ENCODE data around the gene ZNF774.
"Not testable (repeated sequence)": the region's sequence is repeated elsewhere in the genome, so short reads cannot be mapped to it uniquely, and the experiment has no call there.

Gene ZNF774

DNA sequence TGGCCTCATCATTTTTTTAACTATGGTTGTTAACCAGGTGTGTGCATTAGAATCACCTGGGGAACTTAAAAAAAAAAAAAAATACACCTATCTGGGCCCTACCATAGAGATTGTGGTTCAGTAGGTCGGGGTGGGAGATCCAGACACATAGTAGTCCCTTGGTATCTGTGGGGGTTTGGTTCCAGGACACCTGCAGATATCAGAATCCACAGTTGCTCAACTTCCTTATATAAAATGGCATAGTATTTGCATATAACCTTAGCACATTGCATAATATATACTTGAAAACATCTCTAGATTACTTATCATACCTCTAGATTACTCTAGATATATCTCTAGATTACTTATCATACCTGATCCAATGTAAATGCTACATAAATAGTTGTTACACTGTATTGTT lies 41.0 kb downstream of the ZNF774 start:
- DNase-seq, result no peak

DNA sequence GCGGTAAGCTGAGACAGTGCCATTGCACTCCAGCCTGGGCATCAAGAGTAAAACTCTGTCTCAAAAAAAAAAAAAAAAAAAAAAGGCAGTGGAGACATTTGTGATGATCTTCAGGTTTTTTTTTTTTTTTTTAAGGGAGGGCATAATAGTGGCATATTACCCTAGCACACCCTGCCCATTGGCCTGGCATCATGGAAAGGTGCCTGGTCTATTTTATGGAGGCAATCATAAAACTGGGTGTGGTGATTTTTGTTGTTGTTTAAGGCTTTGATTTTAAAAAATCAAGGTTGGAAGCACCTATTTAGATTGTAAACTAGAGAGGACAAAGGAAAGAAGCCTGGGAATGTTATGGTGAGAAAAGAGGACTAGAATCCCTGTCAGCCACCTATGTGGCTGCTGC lies 42.0 kb downstream of the ZNF774 start:
- no peak for DNase-seq

DNA sequence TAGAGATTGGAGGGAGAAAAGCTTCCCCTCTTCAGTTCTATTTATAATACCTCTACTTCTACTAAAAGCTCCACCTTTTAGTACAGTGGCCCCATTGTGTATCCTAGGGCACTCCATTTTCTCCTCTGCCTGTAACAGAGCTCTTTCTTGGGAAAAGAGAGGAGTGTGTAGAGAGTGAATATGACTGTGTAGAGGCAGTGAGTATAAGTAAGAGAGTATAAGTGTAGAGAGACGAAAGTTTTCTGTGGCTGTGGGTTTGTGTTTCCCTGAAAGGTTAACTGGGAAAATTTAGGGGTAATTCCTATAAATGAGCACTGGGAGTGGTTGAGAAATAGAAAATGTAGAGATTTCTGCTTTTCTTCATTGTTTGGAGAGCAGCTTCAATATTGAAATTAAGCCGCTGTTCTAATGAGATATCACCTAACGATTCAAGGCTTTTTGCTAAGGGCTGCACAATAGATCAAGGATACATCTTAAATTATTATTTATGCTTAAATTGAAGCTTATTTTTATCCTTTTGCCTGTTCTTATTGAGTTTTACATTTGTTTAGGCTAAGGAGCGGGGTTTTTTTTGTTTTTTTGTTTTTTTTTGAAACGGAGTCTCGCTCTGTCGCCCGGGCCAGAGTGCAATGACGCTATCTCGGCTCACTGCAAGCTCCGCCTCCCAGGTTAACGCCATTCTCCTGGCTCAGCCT lies 42.8 kb downstream of the ZNF774 start:
- DNase-seq, result no peak

DNA sequence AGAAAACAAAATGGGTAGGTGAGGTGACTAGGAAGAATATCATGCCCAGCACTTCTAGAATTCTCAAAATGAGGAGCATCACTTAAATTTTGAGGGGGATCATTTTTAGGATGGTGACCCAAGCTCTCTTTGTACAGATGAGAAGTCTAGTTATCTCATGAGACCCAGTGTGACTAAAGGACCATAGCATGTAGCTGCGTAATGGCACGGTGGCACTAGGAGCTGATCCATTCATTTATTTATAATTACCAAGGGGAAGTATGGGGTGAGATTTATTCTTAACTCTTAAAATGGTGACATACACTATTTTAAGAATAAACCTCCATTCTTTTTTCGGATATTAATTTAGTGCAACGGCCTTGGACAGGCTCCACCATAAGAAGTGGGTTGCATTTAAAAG lies 44.2 kb downstream of the ZNF774 start:
- DNase-seq, result no peak

DNA sequence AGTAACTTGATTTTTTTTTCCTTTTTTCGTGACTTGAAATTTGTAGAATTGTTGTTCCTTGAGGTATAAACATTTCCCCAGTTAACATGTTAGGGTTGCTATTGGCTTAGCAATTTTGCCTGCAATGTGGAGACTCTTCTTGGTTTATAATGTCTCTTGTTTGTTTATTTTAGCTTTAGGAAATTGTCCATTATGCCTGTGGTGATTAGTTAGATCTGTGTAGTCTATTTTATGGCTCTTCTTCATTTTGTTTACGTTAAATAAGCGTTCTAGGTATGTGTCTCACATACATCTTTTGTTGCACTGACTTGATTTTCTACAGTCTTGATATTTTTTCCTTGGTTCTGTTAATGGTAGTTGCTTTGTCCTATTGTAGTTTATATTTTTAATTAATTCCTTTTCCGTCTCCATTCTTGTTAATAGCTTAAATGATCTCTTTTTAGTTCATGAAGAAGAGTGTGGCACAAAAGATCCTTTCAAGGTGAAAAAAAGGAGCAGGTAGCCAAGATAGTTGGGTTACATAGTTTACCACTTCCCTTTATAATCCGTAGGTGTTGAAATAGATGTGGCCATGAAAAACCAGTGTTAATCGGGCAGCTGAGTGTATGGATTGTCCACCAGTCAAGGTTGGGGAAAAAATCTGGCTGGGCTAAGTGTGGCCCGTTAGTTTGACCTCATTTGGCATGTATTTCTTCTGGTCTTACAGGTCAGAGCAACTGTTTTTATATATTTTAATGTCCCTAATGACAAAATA lies 48.1 kb downstream of the ZNF774 start:
- DNase-seq, result no peak

DNA sequence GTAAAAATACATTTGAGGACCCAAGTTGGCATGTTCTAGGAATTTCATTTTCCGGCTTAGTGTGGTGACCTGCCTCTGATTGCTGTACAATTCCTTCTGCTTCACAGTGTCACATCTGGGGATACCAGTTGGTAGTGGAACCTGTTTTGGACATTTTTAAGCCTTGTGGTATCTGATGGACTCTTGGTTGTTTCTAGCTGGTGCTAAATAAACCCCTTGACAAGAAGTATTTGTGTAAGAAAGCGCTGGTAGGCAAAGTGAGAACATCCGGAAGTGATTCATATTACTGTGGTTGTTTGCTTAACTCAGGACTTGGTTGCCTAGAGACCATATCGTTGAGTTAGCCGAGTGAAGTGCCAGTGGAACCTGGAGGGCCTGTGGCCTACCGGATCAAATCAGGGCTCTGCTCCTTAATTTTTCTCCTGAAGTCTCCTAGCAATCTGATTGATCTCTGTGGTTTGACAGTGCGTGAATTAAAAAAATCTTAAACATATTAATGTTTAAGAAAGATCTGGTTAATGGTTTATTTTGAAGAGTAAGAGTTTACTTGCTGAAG lies 48.8 kb downstream of the ZNF774 start:
- peak; percentile 94 for DNase-seq

DNA sequence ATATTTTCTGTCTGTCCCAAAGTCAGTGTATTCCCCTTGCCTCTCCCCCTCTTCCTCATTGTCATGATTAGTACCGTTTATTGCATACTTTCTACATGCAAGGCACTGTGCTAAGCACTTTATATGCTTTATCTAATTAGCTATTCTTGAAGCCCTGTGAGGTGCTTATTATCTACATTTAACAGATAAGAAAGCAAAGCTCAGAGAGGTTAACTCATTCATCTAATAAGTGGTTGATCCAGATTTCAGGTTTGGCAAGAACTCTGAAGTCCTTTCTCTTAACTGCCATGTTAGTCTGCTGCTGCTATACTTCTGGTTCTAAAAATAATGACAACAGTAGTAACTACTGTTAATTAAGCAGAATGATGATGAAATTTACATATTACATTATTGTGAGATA lies 49.4 kb downstream of the ZNF774 start:
- peak; percentile 11 for DNase-seq

DNA sequence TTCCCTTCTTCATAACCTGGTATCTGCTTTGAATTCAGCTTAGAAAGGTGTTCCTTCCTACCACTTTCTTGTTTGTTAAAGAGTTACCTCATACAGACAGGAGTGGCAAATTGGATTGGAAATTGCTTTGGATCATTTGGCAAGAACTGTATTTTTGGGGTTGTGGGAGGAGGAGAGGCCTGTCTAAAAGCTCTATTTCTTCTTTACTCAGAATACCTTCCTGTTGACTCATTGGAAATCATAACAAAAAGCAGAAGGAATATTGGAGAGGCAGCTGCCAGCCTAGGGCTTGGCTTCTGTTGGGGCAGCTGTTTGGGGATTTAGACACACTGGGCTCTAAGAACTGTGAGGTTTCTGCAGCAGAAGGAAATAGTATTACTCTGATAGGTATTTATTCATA lies 50.1 kb downstream of the ZNF774 start:
- DNase-seq, result peak; percentile 12

DNA sequence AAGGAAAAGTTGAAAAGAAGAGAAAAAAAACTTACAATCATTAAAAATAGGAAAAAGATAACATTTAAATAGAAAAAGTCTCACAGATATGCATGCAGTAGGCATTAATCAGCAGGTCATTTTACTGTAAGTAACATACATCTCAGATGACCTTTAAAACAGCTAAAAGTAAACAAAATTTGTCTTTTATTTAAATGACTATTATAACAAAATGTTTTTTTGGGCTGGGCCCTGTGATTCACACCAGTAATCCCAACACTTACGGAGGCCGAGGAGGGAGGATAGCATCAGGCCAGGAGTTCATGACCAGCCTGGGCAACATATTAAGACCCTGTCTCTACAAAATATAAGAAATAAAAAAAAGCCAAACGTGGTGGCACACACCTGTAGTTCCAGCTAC lies 50.7 kb downstream of the ZNF774 start:
- no peak for DNase-seq

DNA sequence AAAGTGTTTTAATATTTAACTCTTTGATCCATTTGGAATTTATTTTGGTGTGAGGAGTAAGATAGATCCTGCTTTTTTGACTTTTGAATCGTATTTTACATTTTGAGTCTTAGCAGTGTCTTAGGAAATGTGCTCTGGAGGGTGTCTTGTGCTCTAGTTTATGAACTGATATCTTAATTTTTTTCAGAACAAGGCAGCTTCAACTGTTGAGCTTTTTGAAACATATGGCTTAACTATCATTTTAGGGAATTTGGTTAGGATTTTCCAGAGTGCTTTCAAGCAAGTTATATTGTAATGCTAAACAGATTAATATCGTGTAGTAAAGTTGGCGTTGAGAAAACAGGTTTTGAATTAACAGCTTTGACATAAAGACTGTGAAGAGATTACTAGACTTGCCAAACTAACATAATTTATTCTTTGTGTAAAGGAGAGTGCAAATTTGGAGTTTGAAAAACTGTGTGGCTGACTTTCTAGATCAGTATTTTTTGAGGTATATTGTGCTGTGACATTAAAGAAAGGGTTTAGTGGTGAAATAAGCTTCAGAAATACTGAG lies 53.0 kb downstream of the ZNF774 start:
- DNase-seq, result no peak

DNA sequence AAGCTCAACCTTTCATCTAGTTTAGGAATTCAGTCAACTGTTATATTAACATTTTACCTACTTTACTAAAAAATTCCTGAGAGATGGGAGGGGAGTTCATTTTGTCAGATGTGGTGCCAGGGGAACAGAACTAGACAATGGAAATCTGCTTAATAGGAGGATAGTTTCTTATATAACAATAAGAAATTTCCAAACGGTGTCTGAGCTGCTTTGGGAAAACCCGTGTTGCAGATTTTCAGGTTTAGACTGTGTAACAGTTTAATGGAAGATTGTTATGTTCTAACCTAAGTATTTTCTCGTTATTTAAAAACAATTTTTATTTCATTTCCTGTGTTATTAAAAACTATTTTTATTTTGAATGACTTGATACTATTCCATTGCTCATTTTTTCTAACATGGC lies 55.3 kb downstream of the ZNF774 start:
- DNase-seq, result no peak

DNA sequence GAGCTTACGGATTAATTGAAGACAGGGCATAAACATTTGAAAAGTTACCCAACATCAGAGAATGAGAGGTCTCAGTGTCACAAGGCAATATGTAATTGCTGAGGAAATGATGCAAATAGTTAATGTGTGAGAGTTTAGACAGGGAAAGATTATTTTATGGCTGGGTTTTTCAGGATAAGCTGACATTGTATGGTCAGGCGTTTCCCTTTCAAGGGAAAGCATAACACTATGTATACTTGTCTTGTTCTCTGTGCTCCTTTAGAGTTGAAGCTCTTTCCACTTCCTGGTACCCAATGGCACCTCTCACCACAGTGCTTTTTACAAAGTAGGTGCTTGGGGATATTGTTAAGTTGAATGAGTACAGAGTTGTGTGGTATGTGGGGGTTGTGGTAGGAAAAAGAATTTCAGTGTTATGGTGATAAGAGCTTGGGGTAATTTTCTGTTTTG lies 55.8 kb downstream of the ZNF774 start:
- no peak for DNase-seq

DNA sequence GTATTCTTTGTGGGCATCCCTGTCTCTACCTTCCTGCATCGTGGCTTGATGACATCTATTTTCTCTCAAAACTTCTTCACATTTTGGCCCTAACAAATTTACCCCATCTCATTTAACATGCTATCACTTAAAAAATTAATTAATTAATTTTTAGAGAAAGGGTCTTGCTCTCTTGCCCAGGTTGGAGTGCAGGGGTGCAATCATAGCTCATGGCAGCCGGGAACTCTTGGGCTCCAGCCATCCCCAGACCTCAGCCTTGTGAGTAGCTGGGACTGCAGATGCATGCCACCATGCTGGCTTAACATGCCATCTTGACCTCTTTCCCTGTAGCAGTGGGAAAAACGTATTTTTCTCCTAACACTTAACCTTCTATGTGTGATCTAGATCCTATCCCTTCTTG lies 56.6 kb downstream of the ZNF774 start:
- DNase-seq, result no peak

DNA sequence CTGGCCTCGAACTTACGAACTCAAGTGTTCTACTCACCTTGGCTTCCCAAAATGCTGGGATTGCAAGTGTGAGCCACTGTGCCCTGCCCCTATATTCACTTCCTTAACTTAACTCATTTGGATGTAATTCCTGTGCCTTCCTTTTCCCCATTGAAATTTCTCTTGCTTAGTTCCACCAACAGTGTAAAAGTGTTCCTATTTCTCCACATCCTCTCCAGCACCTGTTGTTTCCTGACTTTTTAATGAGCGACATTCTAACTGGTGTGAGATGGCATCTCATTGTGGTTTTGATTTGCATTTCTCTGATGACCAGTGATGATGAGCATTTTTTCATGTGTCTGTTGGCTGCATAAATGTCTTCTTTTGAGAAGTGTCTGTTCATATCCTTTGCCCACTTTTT lies 57.5 kb downstream of the ZNF774 start:
- DNase-seq, result not testable (repeated sequence)

DNA sequence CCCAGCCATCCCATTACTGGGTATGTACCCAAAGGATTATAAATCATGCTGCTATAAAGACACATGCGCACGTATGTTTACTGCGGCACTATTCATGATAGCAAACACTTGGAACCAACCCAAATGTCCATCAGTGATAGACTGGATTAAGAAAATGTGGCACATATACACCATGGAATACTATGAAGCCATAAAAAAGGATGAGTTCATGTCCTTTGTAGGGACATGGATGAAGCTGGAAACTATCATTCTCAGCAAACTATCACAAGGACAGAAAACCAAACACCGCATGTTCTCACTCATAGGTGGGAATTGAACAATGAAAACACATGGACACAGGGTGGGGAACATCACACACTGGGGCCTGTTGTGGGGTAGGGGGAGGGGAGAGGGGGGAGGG lies 58.2 kb downstream of the ZNF774 start:
- not testable (repeated sequence) for DNase-seq

DNA sequence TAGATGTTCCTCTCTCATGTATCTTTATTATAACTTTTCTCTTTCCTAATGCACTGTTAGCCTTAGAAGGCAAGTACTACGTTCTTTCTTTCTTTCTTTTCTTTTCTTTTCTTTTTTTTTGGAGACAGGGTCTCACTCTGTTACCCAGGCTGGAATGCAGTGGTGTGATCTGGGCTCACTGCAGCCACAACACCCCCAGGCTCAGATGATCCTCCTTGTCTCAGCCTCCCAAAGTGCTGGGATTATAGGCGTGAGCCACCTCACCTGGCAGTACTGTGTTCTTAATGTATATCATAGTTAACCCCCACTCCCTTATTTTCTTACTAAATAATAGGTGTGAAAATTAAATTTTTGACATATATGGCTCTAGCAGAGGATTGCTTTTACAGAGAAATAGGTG lies 59.1 kb downstream of the ZNF774 start:
- DNase-seq, result no peak

Data from NCI-H510A treated with DMSO at 0.1 percent for 48 hours (cell line).